ENCODE data around the gene IGF1R.

The IGF1R gene

GRCh38 chr15:98648654-98649471 is 524 bp downstream of the IGF1R start:
- DNase-seq (ENCODE audit: low spot score): peak; percentile 63

- DNase-seq (ENCODE audit: low spot score): peak; percentile 63
Measured at GRCh38 chr15:98649472-98650416, 1.4 kb downstream of the IGF1R start.

- peak; percentile 27 for DNase-seq (ENCODE audit: low spot score)
Measured at GRCh38 chr15:98650417-98651035, 2.2 kb downstream of the IGF1R start.

GRCh38 chr15:98651036-98651481 is 2.7 kb downstream of the IGF1R start:
- DNase-seq (ENCODE audit: low spot score): peak; percentile 43

- peak; percentile 41 for DNase-seq (ENCODE audit: low spot score)
Measured at GRCh38 chr15:98651581-98652220, 3.4 kb downstream of the IGF1R start.

- peak; percentile 39 for DNase-seq (ENCODE audit: low spot score)
Measured at GRCh38 chr15:98653686-98654085, 5.3 kb downstream of the IGF1R start.

GRCh38 chr15:98654790-98655360 is 6.5 kb downstream of the IGF1R start:
- DNase-seq (ENCODE audit: low spot score): no peak

- no peak for DNase-seq (ENCODE audit: low spot score)
Measured at GRCh38 chr15:98655732-98656131, 7.4 kb downstream of the IGF1R start.

- DNase-seq (ENCODE audit: low spot score): peak; percentile 14
Measured at GRCh38 chr15:98657721-98658120, 9.4 kb downstream of the IGF1R start.

GRCh38 chr15:98658831-98659699 is 10.7 kb downstream of the IGF1R start:
- DNase-seq (ENCODE audit: low spot score): peak; percentile 75

GRCh38 chr15:98660055-98660454 is 11.7 kb downstream of the IGF1R start:
- no peak for DNase-seq (ENCODE audit: low spot score)

- no peak for DNase-seq (ENCODE audit: low spot score)
Measured at GRCh38 chr15:98663045-98663444, 14.7 kb downstream of the IGF1R start.

- no peak for DNase-seq (ENCODE audit: low spot score)
Measured at GRCh38 chr15:98663606-98664005, 15.3 kb downstream of the IGF1R start.

GRCh38 chr15:98666441-98666840 is 18.1 kb downstream of the IGF1R start:
- no peak for DNase-seq (ENCODE audit: low spot score)

GRCh38 chr15:98666841-98667240 is 18.5 kb downstream of the IGF1R start:
- no peak for DNase-seq (ENCODE audit: low spot score)

GRCh38 chr15:98667521-98668179 is 19.3 kb downstream of the IGF1R start:
- DNase-seq (ENCODE audit: low spot score): no peak

- peak; percentile 41 for DNase-seq (ENCODE audit: low spot score)
Measured at GRCh38 chr15:98668566-98669308, 20.4 kb downstream of the IGF1R start.

GRCh38 chr15:98669638-98670037 is 21.3 kb downstream of the IGF1R start:
- DNase-seq (ENCODE audit: low spot score): no peak
